HG02884 (cell line): Measurements from ENCODE around the gene LTBP3.

ENCODE experiments used
- ATAC-seq: cut with Tn5 transposase; IDR thresholded peaks from one replicate; pipeline ENCODE4 v1.9.1; 2021; ENCODE audit warnings: mild to moderate bottlenecking, moderate library complexity; ENCODE audit not compliant: unreplicated experiment

LTBP3 gene

DNA sequence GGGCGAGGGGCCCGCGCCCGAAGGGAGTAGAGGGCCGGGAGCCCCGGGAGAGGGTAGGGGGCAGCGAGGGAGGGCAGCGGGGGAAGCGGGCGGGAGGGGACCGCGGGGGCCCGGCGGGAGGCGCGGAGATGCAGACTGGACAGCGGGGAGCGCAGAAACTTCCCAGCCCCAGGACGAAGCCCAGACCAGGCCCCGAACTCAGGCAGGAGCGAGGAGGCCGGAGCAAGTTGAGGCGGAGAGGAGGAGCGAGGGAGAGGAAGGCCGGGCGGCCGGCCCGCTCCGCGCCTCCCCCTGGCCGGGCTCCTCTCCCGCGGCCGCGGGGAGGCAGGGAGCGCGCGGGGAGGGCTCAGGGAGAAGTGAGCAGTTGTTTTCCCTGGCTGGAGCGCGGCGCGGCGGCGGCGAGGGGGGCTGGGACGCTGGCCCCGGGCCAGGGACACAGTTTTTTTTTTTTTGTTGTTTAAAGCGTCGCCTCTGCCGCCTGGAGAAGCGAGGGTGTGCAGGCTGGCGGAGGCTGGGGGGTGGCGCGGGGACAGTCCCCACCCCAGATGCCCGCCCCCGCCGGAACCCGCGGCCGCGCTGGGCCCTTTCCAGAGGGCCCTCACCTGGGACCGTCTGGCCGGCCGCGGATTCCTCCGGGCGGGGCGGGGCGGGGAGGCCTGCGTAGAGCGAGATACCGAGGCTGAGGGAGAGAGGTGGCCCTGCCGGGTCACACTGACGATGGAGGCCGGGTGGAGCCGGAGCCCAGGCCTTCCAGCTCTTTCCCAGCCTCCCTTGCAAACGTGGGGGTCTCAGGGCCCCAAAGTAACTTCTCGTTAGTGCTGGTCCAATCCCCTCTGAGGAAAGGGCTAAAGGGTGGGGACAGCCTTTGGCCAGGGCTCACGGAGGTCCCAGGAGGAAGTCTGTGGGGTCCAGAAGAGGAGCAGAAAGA is at the start of gene LTBP3:
TSS of gene LTBP3 (minus strand) at position 358 of the 928 bp plus-strand sequence. CDS start 400 bp downstream, outside the sequence.
- ATAC-seq, result no peak

DNA sequence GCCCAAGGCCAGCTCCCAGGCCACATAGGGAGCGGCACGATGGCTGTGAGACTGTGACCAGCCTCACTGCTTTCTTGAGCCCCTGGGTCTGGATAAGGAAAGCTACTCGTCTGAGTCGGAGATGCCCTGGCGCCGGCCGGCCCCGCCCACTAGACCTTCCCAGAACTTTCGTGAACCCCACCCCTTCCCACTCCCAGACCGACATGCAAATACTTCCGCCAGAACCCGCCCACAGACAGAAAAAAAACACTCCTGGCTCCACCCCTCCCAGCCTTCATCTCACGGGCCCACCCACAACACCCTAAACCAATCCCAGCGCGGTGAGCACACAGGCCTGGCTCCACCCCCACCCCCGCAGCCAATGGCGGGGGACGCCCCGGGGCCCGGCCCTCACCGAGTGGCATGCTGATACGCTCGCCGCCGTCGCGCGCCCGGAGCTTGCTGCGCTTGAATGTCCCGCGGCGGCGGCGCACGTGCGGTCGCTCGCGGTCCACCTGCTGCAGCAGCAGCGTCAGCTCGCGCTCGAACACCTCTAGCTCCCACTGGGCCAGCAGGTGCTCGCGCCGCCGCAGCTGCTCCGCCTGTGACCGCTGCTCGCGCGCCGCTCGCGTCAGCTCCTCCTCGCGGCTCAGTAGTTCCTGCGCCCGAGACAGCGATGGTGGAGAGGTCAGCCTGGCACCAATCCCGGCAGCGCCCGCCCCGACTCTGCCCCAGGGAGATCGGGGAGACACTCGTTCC is 48.9 kb upstream of the LTBP3 start:
- no peak for ATAC-seq

- no peak for ATAC-seq
Measured at GRCh38 chr11:65604258-65604657, 46.1 kb upstream of the LTBP3 start.

DNA sequence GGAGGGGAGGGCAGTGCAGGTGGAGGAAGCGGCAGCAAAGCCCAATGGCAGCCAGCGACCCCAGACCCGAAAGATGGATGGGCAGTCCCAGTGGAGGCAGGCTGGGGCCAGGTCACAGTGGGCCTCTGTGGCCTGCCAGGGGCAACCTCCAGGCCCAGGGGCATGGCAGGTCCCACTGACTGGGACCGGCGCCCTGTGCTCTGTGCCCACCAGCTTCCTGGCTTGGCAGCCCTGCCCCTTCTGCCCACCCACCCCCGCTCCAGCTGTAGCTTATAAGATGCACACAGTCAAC is 41.7 kb upstream of the LTBP3 start:
- ATAC-seq, result no peak

- ATAC-seq, result no peak
Measured at GRCh38 chr11:65599216-65599954, 41.2 kb upstream of the LTBP3 start.

DNA sequence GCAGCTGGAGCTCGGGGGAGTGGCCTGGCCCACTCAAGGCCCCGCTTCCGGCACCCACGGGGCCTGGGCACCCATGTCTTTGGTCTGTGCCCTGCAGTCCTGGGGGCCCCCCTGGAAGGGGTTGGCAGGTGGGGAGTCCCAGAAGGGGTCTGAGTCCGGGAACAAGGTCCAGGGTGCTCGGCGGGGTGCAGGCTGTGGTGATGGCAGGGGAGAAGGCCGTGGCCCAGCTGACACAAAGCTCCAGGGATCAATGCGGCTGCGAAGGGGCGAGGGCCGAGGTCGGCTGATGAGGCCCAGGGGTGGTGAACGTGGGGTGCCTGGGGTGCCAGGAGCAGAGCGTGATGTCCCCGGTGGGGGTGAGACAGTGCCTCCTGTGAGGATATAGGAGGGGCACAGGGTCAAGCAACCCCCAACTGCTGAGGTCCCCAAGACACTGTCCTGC is 40.1 kb upstream of the LTBP3 start:
- ATAC-seq, result no peak

DNA sequence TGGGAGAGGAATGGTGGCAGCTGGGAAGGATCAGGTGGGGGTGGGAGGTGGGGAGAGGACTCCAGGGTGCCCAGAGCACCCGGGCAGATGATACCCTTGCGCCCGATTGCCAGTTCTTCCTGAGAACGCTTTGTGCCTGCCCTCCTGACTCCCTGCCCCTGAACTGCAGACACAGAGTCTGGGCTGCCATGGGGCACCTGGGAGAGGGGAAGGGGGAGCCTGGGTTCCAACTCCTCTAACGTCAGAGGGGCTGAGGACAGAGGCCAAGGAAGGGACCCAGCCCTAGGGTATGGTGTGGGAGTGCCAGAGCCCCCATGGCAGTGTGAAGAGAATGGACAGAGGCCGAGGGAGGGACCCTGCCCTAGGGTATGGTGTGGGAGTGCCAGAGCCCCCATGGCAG is 38.4 kb upstream of the LTBP3 start:
- no peak for ATAC-seq

- no peak for ATAC-seq
Measured at GRCh38 chr11:65595543-65596281, 37.6 kb upstream of the LTBP3 start, which contains the start of gene KCNK7. Gene KCNK7, minus strand, starts transcription at chr11:65595800. Its CDS starts 28 bp downstream, at chr11:65595772.

DNA sequence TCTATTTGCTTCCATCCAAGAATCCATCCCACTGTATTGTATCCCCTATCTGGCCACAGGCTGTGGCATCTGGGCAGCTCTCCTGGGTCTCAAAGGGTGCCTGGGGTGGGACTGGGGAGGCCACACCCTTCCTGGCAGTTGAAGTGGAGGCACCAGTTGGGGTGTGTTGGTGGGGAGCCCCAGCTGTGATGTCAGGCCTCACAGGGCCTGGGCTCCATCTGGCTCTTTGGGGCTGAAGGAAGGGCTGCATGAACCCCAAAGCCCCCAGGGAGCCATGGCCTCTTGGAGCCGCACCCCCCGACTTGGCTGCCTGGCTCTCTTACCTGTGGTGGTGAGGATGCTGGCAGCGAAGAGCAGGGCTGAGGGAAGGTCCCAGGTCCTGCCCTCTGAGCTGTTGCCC is 37.0 kb upstream of the LTBP3 start:
- ATAC-seq, result no peak

DNA sequence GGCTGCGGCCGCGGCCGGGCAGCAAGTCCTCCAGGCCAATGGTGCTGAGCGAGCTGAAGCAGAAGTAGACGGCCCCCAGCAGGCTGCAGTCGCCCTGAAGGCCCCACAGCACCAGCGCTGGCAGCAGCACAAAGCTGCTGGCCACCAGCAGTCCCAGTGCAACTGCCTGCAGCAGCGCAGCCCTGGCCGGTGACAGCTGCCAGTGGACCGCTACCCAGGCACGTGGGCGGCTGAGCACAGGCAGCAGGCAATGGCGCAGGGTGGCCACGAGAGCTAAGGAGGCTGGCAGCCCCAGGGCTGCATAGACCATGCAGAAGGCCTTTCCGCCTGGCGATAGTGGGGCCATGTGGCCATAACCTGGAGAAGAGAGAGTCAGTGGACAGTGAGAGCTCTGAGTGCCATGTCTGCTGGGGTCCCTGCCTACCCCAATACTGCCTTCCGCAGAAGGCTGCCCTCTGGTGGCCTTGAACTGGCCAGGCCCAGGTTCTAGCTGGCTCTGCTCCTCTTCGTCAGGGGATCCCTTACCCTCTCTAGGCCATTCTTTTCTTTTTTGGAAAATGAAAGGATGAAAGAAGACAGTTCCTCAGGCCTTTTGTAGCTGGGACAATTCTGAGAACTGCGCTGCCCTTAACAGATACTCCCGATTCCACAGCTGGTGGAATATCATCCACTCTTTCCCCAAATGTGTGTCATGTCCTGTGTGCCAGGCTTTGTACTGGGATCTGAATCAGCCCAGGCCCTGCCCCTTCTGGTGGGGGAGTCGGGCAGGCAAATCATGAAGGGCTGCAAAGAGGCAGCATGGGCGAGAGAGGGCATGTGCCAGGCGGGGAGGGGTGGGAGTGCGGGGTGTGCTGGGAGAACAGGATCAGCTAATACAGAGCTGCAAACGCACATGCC is 35.6 kb upstream of the LTBP3 start:
- no peak for ATAC-seq

DNA sequence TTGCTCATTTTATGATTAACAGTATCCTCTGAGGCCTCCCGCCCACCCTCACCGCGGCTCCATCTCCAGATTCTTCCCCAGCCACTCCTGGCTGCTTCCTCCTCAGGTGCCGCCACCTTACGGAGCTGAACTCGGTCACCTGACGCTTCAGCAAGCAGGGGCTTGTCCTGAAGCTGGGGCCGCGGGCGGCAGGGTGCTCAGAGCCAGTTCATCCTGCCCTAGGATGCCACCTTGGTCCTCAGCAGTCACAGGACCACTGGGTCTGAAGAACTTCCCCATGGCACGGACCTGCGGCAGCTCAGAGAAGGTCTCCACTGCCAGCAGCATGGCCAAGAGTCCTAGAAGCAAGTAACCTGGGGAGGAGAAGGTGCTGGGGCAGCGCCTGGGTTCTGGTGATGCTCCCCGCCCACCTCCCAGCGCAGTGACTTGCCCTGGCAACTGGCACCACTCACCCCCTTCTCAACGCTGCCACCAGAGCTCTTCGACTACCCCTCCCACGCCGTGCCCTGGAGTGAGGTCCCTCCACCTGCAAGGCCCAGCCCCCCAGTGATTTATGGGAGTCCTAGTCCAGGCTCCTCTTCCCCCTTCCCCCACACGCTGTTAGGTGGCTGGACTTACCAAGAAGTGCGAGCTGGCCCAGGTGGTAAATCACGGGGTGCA is 34.8 kb upstream of the LTBP3 start:
- ATAC-seq, result no peak

GRCh38 chr11:65591939-65592857 is 34.0 kb upstream of the LTBP3 start:
- no peak for ATAC-seq

DNA sequence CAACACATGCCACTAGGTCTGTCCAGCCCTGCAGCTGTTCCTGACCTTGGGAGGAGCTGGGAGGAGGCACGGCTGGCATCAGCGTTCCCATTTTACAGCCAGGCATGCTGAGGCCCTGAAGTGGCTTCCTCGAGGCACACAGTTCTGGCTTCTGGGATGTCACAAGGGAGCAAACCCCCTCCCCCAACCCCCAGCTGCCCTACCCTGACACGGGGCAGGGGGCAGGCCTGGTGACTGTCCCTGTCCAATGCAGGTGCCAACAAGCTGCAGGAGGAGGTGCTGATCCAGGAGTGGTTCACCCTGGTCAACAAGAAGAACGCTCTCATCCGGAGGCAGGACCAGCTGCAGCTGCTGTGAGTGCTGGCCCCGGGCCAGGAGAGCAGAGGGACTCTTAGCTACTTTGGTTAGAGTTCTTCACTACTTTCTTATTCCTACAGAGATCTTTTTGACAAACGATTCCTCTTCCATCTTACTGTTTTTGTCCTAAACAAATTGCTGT is 32.1 kb upstream of the LTBP3 start:
- ATAC-seq, result no peak

DNA sequence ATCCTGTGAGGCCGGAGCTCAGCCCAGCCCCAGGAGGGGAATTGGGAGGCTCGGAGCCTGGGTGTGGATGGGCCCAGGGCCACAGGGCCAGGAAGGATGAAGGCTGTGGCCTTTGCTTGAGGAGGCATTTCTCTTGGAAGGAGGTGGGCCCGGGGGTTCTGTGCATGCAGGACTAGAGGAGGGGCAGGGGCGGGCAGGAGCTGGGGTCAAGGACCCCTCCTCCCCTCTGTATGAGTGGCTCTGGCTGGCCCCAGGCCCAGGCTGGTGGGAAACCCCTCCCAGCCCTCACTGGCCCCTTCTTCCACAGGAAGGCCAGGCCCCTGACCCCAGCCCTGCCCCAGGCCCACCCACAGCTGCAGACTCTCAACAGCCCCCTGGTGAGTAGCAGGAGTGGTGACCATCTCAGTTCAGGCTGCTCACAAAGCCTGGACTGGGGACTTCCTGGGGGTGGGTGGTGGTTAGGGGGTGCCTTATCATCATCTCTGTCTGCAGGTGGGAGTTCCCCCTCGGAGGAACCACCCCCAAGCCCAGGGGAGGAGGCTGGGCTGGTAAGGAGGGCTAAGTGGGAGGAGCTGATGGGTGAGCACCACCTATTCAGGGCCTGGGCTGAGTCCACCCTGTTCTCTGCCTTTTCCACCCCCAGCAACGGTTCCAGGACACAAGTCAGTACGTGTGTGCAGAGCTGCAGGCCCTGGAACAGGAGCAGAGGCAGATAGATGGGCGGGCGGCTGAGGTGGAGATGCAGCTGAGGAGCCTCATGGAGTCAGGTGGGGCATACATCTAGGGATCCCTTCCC is 31.5 kb upstream of the LTBP3 start:
- ATAC-seq, result no peak

DNA sequence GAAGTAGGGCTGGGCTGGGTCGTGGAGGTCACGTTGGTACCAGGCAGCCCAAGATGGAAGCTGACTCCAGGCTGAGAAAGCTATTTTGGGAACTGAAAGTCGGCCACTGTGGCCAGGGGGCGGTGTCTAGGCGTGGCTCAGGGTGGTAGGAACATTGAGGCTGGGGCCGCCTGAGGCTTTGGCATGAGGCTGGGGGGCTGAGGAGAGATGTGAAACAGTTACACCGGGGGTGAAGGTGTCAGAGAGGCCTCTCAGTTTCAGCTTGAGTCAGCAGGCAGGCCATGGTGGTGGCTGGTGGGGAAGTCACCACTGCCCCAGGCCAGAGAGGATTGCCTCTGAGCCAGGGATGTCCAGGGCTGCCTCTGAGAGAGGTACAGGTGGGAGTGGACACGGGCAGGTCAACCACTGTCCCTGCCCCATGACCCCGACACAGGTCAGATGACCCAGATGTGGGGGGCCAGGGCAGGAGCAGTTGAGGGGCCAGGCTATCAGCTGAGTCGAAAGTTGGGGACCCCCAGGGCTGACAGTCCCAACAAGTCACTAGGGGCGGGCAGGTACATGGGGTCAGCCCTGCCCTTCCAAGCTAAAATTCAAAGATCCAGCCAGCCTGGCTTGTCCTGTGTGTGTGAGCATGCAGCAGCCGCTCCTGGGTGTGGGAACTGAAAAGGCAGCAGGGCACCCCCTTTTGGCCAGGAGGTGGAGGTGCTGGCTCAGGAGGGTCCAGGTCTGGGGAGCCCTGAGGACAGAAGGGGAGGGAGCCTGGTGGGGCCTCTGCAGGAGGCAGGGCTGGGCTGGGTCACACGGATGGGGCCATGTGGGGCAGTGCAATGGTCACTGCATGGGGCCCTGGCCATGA is 30.3 kb upstream of the LTBP3 start:
- peak; percentile 71 for ATAC-seq

GRCh38 chr11:65586676-65587075 is 28.5 kb upstream of the LTBP3 start:
- ATAC-seq, result no peak
